HG03571 (cell line): Measurements from ENCODE around the gene VPS37B.

Experiments used
- ATAC-seq: cut with Tn5 transposase; IDR thresholded peaks from one replicate; pipeline ENCODE4 v1.9.1; 2021; ENCODE audit not compliant: unreplicated experiment

VPS37B gene

GRCh38 chr12:122842505-122843405 is 53.2 kb downstream of the VPS37B start:
- ATAC-seq: no peak

GRCh38 chr12:122841544-122842321 is 54.2 kb downstream of the VPS37B start:
- ATAC-seq: no peak

- no peak for ATAC-seq
Observed at GRCh38 chr12:122840580-122841513, 55.1 kb downstream of the VPS37B start.

GRCh38 chr12:122839907-122840554 is 55.9 kb downstream of the VPS37B start:
- no peak for ATAC-seq

- ATAC-seq: no peak
Observed at GRCh38 chr12:122838841-122839240, 57.1 kb downstream of the VPS37B start.

- ATAC-seq: no peak
Observed at GRCh38 chr12:122837306-122838265, 58.3 kb downstream of the VPS37B start.

- ATAC-seq: no peak
Observed at GRCh38 chr12:122836027-122836921, 59.6 kb downstream of the VPS37B start.

GRCh38 chr12:122835750-122836026 is 60.2 kb downstream of the VPS37B start:
- ATAC-seq: no peak

GRCh38 chr12:122834921-122835749 is 60.8 kb downstream of the VPS37B start, which contains the start of gene HIP1R:
TSS of gene HIP1R (plus strand) at chr12:122835457. CDS start at chr12:122835551, 94 bp downstream.
- no peak for ATAC-seq

- ATAC-seq: no peak
Observed at GRCh38 chr12:122834104-122834920, 61.6 kb downstream of the VPS37B start.

- ATAC-seq: no peak
Observed at GRCh38 chr12:122830517-122831214, 65.3 kb downstream of the VPS37B start.

GRCh38 chr12:122827258-122827657 is 68.7 kb downstream of the VPS37B start:
- no peak for ATAC-seq

- ATAC-seq: no peak
Observed at GRCh38 chr12:122825773-122826724, 69.9 kb downstream of the VPS37B start.

- ATAC-seq: no peak
Observed at GRCh38 chr12:122823429-122823828, 72.5 kb downstream of the VPS37B start.

GRCh38 chr12:122820838-122821271 is 75.1 kb downstream of the VPS37B start:
- peak; percentile 70 for ATAC-seq
